GM21619 (cell line): Measurements from ENCODE around the gene CFAP73.

Experiments used
- ATAC-seq: cut with Tn5 transposase; IDR thresholded peaks from one replicate; pipeline ENCODE4 v1.9.1; 2021; ENCODE audit not compliant: unreplicated experiment

The CFAP73 gene

DNA sequence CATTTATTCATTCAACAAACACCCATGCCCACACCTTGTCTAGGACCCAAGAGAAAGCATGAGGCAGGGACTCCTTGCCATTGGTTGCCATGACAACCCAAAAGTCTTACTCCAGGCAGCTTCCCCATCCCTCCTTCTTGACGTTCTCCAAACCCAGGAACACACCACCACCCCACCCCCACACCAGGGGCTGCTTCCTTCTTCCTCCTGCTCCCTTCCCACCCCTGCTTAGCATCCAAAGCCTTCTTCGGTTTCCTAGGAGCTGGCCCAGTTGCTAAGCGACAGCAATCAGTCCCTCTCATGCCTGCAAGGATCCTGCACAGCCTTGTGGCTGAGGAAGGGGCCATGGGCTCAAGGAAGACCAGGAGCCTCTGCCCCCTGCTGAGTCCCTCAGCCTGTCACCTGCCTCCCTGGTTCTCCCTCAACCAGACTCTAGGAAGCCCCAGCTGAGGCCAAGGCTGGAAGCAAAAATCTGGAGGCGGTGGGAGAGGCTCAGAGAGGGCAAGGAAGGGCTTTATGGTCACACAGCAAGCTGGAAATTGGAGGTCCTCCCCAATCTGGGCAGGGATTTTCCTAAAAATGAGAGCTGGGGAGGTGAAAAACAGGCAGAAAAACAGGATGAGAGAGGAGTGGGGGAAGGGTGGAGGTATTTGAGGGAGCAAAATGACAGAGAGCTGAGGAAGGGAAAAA lies 29.4 kb upstream of the CFAP73 start:
- ATAC-seq = no peak

DNA sequence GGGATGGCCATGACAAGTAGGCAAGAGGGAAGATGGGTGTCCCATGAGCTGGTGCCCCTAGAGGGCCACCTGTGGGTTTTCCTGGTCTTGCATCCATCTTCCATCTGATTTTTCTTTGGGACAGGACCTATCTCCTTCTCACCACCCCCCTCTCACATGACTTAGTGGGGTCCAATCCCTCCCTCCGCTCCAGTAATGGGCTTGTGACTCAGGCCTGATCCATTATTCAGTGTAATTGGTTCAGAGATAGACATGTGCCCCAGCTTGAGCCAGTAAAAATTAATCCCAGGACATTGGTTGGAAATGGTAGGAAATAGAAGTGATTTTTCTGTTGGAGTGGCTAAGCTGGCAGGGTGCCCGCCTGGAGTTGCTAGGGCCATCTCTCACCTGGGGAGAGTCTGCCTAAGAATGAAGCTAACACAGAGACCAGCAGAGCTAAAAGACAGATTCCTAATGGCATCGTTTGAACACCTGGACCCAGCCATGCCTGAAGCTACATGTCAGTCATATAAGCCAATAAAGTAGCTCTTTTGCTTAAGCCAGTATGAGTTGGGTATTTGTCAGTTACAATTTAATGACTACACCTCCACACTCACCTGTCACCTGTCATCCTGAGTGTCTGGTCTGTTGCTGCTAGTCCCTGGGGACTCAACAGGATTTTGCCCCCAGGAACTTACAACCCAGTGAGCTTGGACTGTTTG lies 28.7 kb upstream of the CFAP73 start:
- no peak for ATAC-seq

DNA sequence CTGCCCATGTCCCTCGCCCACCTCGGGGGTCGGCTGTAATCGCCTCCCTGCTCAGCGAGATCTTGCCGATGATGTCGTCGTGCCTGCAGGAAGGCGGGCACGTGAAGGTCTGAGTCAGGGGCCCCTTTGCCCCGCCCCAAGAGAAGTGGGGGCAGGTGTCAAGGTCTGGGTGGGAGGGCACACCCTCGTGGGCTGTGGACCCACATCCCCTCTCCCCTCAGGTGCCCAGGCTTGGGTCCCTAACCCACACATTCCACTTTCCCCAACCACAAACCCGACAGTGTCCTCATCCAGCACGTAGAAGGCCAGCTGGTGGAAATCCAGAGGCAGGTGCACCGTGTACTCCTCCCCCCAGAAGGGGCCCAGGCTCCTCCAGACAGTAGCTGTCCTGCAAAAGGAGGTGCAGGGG lies 21.7 kb upstream of the CFAP73 start:
- ATAC-seq = no peak

DNA sequence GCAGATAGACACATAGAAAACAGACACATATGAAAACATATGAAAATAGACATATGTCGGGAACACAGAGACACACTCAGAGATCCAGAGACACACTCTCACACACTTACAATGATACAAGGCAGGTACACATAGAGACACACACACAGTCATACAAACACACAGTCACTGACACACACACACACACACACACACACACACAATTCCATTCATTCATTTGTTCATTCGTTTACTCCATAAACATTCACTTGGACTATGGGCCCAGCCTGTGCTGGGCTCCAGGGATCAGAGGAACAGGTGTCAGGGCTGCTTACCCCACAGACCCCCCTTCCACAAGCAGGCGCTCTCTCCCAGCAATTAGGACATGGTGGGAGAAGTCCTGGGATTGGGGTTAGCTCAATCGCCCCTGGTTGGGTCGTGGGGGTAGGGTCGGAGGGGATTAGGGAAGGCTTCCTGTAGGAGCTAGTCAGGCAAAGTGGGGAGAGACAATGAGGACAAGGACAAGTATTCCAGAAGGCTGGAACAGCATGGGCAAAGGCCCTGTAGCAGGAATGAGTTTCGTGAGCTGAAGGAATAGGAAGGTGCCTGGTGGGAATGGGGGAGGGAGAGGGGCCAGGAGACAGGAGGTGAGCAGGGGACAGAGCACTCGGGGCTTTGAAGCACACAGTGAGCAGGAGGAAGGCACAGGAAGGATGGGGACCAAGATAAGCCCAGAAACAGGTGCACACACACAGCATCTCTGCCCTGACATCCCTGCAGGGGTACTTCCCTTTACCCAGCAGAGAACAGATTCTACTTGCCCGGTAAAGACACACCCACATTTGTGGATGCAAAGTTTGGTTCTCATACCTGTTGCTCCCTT lies 20.5 kb upstream of the CFAP73 start:
- ATAC-seq = no peak

DNA sequence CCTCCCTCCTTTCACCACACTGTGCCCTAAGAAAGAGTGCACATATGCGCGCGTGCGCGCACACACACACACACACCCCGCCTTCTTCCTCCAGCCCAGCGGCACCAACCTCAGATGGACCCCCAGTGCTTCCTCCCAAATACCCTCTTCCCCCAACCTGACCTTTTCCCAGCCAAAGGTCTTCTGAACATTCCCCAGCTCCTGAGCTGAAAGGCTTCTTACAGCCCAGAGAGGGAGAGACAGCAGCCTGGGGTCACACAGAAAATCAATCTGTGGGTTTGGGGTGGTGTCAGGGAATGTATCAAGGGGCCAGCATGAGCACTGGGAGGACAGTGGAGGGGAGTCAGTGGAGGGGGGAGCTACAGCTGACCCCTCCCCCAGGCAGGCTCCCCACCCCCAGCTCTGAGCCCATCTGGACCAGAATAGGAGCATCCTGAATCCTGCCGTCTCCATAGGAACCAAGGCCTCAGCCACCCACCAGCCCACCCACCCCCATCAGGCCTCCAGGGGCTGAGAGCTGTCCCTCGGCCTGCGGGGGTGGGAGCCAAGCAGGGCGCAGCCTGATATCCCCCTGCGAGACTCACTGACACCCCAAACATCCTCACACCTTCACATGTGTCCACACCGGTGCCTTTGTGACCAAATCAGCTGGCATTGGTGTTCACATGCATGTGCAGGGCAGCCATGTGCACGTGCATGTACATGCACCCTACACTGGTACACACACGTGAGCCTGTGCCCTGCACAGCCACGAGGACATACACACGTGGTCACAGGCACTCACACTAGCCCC lies 19.7 kb upstream of the CFAP73 start:
- no peak for ATAC-seq

DNA sequence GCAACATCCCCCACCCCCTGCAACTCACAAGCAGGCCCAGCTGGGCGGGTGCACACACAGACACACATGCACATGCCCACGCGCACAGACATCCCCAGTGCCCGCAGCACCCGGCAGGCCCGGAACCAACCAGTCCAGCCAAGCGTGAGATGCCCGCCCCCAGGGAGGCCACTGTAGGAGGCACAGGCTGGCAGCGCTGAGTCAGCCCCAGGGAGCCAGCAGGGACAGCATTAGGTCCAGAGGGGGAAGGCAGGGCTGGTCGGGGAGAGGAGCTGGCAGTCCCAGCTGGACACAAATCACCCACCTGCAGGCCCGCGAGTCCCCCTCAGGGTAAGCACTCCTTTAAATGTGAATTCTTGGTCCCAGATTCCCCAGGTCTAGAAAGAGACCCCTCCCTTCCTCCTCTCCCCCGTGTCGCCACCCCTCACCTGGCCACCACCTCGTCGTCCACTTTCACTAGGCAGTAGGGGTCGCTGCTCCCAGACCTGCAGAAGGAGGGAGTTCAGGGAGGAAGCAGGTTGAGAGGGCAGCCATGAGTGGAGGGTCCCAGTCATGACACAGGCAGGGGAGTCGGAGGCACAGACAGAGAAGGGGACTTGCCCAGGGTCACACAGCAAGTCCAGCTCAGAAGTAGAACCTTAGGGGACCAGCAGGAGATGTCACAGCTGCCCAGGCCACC lies 18.9 kb upstream of the CFAP73 start:
- no peak for ATAC-seq

DNA sequence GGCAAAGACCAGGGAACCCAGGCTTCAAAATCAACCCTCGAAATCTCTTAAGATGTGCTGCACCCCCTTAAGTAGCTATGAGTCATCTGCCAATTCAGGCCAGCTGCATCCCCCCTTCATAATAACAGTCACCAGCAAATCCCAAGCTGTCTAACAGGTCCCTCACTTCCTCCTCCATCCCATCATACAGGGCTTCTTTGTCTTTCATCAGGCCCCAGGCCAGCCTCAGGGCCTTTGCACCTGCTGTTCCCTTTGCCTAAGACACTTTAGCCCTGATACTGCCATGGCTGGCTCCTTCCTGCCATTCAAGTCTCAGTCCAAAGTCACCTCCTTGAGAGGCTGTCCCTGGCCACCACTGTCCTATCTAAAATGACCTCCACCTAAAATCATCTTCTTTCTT lies 18.0 kb upstream of the CFAP73 start:
- ATAC-seq = no peak

DNA sequence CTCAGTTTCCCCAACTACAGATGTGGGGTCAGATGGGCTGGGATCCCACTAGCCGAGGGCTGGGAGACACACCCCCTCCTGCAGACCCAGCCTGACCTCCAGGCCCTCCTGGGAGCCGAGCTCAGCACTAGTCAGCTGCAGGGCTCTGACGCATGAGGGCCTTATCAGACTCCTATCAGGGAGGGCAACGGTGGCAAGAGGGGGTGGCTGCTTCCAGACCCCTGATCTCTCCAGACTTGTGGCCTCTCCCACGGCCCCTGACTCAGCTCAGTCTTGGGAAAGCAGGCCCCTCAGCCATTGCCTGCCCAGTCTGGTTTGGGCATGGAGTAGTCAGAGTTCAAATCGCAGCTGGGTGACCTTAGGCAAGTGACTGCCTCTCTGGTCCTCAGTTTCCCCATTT lies 16.5 kb upstream of the CFAP73 start:
- ATAC-seq = no peak

DNA sequence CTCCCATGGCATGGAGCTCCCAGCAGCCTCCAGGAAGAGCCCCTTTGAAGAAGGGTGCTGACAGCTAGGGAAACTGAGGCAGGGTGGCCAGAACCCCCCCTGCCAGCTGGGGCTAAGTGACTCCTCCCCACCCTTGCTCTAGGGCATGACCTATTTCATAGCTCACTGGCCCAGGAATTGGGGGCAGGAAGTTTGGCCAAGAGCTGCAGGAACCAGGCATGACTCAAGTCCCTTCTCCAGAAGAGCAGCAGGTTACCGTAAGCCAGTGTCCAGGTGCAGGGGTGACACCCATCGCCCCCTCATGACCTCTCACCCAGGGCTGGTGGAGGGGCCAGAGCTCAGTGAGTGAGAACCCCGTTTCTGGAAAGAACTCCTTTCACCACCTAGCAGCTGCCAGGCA lies 15.9 kb upstream of the CFAP73 start:
- no peak for ATAC-seq

DNA sequence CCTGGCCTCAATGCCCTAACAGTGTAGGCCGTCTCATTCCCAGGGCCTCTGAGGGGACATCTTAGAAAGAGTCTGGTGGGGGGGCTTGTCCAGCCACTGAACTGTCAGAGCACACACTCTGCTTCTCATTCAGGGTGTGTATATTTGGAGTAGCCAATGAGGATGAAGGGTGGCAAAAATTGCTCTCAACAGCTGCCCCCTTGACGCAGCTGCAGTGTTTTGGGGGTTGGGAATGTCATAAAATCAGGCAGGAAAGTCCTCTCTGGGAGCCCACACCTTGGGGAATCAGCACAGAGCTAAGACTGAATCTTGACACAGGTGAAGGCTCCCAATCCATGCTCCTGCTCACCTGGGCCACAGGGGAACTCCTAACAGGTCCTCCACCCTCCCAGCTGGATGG lies 15.5 kb upstream of the CFAP73 start:
- ATAC-seq = no peak

DNA sequence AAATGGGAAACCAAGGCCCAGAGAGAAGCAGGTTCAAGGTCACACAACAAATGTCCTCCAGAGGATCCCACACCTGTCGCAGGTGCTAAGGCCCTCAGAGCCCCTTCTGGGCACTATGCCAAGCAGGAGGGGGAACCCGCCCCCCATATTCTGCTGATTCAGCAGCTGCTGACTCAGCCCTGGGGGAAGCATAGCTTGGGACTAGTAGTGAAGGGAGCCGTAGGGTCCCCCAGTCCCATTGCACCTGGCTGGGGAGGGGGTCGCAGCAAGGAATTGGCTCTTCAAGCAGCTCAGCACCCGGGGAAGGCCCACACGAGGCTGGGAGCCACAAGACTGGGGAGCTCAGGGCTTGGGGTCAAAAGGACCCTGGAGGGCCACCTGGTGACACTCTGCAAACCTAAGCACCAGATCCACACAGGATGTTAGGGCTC lies 15.0 kb upstream of the CFAP73 start:
- ATAC-seq = no peak

DNA sequence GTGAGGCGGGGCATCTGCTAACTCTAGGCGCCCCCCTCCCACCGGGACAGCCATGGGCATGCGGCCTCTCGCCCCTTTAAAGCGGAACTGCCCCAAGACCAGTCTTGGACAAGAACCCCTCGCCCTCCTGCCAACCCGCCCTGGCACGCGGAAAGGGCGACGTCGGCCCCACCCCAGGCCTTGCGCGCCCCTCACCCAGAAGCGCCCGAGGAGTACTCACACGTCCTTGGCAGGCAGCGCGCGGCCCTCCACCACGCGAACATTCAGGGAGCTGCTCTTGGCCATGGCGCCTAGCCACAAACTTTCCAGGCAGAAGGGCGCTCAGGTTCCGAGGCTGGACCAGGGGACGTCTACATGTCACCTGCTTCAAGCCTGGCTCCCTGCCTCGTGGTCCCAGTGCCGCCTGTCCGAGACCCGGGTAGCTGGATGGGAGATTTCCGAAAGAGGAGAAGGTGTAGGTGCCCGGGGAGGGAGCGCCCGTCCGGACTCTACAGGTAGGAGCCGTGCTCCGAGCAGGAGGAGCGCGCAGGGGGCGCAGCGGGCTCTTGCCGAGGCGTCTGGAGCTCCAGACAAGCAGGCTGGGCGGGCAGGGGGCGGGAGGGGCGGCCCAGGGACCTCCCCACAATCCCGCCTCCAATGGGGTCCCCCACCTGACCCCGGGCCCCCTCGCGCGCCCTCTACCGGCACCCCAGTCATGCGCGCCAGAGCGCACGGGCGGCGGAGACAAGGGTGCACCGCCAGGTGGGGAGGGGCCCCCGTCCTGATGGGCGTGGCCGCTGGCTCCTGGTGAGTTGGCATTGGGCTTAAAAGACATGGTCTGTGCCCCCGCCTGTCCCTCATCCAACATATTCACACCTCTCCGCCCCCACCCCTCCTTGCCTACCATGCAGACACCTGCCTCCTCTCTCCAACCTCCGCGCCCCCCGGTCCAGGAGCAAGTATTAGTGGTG lies 14.1 kb upstream of the CFAP73 start, which contains the start of gene RASAL1:
TSS of gene RASAL1 (minus strand) at position 584 of the 950 bp plus-strand sequence. CDS start at position 285, 299 bp downstream.
- ATAC-seq = no peak

DNA sequence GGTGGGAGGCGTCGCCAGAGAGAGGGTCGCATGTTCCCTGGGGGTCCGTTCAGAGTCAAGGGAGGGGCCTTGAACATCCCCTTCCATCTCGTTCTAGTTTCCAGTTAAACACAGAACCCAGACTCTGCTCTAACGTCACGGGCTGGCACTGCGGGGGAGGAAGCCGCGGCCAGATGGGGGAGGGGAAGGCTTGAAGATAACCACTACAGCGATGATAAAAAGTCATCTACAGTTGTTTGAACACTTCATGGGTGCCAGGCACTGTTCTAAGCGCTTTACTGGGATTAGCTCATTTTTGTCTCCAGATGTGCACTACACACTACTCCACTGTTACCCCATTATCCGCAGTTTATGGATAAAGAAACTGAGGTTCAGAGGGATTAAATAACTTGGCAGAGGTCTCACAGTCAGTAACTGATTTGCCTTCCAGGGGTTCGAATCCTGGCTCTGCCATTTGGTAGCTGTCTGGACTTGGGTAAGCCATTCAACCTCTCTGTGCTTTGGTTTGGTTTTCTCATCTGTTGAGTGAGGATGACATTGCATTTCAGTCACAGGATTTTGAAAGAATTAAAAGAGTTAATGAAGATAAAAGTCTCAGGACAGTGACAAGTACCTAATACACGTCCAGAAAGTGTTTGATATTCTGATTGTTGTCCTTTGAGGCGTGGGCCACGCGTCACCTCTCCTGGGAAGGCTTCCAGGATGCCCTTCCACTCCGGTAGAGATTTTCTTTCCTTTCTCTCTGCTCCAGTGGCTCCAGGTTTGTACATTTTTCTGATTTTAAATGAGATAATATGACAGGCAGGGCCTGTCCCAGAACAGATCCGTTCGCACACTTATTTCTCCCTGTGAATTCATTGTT lies 13.2 kb upstream of the CFAP73 start:
- no peak for ATAC-seq

DNA sequence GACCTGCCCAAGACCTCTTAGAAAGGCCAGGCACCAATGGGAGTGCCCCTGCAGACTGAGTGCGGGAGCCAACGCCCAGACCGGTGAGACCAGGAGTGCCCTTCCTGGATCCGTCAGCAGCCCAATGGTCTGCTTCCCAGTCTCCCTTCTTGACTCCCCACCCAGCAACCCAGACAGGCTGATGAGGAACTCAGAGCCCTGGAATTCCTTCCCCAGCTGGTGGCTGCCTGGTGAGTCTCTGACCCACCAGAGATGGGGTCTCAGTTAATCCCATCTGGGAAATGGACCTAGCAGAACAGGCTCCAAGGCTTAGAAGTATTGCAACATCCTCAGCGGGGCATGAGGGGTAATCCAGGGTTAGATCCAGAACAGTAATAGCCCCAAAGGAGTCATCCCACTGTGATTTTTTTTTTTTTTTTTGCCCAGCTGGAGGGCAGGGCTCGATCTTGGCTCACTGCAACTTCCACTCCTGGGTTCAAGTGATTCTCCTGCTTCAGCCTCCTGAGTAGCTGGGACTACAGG lies 12.5 kb upstream of the CFAP73 start:
- no peak for ATAC-seq

DNA sequence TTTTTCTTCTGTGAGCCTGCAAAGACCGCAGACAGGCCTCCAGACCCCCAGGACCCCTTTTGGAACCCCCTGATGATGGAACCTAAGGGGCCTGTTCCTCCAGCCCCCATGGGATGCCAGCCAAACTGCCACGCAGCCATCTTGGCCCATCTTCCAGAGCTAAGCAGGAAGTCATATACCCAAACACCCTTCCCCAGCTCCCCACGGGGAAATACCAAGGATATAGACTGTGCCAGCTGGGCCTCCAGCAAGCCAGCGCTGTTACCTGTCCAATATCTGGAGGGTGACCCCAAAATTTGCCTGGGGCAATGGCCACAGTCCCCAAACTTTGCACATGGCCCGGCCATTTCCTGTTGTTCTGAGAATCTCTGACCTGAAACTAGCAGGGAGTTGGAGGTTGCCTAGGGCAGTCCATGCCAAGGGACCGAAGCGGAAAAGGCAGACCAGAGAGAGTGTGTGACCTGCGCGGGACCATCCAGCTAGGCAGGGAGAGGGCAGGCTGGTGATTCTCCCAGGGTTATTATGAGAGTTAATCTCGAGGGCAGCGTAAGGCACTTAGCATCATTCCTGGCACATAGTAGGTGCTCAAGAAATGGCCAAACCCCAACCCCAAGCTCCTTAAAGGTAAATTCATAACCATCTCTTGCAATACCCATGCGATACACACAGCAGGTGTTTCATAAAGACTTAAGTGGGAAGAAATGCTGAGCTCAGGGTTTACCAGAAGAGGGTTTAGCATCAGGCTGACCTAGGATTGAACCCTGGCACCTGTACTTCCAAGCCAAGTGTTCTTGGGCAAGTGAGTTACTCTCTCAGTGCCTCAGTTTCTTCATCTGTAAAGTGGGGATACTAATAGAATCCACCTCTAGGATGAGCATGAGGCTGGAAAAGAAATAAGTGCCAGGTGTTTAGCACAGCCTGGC lies 11.4 kb upstream of the CFAP73 start:
- ATAC-seq = no peak

DNA sequence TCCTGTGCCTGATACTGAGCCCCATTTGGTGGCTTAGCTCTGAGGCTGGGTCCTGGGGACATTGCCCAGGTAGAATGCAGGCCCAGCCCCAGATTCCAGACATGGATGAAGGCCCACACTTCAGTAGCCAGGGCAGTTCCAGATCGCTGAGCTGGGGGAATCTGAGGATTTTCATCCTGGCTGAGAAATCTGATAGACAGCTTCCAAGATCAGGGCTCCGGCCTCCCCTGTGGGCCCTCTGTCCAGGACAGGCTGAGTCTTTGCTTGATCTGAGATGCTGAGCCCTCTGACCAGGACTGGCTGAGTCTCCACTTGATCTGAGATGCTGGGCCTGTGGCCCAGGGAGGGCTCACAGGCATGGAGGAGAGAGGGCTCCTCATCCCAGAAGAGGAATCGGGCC lies 10.7 kb upstream of the CFAP73 start:
- ATAC-seq = no peak

DNA sequence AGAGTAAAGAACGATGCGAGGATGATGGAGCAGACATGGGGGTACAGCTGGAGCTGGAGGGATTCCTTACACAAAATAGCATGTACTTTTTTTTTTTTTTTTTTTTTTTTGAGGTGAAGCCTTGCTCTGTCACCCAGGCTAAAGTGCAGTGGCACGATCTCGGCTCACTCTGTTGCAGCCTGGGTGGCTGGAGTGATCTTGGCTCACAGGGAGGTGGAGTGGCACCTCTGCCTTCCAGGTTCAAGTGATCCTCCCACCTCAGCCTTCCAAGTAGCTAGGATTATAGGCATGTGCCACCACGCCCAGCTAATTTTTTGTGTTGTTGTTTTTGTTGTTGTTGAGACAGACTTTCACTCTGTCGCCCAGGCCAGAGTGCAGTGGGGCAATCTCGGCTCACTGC lies 8.8 kb upstream of the CFAP73 start:
- no peak for ATAC-seq
